ENCODE results near the gene NOX3.
"Not testable (repeated sequence)": the region's sequence is repeated elsewhere in the genome, so short reads cannot be mapped to it uniquely, and the experiment has no call there.

Gene NOX3, protein sequence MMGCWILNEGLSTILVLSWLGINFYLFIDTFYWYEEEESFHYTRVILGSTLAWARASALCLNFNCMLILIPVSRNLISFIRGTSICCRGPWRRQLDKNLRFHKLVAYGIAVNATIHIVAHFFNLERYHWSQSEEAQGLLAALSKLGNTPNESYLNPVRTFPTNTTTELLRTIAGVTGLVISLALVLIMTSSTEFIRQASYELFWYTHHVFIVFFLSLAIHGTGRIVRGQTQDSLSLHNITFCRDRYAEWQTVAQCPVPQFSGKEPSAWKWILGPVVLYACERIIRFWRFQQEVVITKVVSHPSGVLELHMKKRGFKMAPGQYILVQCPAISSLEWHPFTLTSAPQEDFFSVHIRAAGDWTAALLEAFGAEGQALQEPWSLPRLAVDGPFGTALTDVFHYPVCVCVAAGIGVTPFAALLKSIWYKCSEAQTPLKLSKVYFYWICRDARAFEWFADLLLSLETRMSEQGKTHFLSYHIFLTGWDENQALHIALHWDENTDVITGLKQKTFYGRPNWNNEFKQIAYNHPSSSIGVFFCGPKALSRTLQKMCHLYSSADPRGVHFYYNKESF

DNA sequence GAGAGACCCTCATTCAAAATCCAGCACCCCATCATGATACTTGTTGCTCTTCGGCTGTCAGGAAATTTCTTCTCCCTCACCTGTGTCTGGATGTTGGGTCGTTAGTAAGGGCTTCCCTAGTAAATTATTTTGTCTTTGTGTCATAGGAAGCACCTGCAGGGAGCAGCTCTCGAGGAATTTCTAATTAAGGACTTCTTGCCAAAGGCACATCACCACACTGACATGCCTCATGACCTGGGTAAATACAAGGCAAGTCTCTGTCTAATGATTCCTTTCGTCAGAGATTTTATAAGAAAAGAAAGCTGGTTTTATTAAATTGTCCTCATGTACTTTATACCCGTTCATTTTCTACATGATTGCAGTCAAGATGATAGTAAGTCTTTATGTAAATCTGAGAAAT lies at the start of gene NOX3:
NOX3 (minus strand) TSS at position 74 of the 400 bp plus-strand sequence; CDS start at position 35, 39 bp downstream.
- no peak for DNase-seq

DNA sequence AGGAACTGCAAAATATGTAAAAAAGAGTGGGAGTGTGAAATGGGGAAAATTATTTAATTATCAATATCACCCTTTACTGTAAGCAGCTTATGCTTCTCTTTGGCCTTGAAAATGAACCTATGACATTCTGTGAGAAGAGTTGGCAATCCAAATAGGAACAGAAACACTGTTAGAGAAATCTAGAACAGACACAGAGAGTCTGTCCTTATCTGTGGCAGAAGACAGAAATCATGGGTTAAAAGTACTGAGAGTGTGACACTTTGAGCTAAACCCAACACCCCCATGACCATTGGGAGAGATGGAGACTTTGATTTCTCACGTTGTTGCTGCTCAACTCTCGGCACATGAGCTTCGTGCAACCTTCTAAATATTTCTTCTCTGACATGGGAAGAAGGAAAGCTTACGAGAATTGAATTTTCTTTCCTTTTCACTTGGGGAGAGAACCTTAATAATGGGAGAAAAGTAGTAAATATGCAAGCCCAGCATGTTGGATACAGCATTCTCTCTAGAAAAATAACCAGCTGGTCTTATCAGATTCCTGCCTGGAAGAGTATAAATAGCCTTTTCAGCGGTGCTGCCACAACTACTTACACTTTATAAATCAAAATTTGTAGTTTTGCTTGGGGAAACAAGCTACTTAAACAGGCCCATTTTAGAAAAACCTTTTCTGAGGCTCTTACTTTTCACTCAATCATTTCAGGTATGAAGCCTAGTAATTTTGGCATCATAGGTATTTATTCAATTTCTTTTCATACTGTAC lies 49.4 kb upstream of the NOX3 start:
- no peak for DNase-seq

DNA sequence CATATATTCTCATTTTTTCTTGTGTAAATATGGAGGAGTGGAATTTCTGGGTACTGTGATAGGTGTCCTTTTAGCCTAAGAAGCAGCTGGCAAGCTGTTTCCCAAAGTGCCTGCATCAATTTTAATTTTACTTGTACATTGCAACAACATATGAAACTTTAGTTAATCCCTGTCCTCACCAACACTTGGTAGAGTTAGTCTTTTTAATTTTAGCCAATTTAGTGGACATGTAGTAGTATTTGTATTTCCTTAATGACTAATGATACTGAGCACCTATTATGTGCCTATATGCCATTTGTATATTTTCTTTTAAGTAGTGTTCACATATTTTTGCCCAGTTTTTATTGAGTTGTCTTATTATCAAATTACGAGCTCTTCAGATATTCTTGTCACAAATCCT lies 46.8 kb upstream of the NOX3 start:
- DNase-seq: no peak

DNA sequence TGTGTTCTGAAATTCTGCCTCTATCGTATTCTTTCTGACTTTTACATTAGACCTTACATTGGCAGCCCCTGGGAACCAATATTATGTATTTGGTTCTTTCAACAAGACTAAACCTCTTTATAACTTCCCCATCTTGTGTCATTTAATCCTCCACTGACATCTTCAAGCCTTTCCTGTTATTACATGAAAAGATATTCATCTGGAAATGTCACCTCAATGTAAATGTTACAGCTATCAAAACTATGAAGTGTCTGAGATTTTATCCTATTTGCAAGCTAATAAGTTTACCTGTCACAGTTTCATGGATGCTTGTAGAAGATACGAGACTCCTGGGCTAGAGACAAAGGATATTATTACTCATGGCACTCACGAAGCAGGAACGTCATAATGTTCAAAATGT lies 43.9 kb upstream of the NOX3 start:
- DNase-seq: no peak

DNA sequence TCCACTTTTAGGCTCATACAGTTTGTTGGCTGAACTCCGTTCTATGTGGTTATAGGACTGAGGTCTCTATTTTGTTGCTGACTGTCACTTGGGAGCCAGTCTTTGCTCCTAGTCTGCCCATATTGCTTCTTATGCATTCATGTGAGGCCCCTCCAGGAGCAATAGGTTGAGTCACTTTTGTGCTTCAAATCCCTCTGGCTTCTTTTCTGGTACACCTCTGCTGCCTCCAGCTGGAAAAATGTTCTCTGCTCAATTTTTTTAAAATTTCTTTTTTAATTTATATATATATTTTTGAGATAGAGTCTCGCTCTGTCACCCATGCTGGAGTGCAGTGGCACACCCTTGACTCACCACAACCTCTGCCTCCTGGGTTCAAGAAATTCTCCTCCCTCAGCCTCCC lies 42.7 kb upstream of the NOX3 start:
- no peak for DNase-seq

DNA sequence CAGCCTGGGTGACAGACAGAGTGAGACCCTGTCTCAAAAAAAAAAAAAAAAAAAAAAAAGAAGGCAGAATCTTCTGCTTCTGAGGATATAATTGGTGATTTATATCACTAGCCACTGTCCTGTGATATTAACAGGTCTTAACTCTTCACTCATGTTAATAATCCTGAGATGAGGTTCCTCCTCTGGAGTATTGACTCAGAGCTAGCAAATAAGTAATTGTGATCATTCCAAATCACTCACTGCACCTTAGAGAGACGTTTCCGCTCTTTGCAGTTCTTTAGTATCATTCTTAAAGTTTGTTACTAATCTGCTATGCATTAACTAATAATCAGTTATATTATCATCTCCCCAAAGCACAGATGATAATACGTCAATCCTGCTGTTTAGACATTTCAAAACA lies 41.6 kb upstream of the NOX3 start:
- no peak for DNase-seq

DNA sequence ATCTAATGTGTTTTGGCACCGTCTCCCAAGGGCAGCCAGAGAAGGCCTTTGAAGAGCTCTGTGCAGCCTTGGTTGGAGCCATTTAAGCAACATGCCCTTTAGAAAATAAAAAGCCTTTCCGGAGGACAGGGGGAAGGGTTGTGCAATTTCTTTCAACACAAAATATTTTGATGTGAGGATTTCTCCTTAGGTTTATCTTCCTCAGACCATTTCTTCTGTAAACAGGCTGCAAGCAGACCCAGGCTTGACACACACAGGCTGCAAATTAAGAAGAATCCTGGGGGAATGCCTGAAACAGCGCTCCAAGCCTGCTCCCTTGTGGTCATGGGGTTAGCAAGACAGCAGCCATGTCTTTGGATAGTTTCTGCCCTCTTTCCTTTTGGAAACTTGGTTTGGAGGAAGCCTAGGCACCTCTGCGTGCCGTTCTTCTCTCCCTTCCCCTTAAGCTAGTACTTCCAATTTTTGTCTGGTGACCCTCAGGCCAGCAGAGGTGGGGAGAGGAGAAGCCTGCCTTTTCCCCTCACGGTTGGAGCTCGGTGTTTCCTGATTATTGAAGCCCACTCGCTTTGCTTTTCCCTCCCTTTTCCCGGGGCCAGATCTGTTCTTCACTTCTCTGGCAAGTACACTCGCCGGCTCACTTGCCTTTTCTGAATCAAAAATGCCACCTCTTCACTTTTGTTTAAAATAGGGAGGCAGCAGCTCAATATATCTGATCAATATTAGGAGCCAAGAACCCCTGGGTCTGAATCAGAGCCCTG lies 39.6 kb upstream of the NOX3 start:
- peak; percentile 81 for DNase-seq

DNA sequence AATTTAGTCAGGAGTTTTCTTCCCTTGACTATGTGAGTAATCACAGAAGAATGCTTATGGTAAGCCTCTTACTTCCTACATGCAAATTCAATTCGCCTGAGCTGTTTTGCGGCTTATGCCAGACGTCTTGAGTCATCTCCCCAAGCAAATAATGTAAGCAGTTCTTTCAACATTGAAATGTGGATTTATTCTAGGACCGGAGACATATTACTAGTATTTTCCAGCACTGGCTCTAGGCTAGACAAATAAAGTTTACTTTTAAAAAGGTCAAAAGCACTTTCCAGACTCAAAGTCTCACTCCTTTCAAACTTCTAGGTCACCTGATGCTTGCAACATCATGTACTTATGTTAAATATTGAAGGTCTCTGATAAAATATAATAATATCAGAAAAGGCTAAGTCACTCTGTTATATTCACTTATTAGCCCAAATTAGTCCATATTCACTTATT lies 38.1 kb upstream of the NOX3 start:
- peak; percentile 76 for DNase-seq

DNA sequence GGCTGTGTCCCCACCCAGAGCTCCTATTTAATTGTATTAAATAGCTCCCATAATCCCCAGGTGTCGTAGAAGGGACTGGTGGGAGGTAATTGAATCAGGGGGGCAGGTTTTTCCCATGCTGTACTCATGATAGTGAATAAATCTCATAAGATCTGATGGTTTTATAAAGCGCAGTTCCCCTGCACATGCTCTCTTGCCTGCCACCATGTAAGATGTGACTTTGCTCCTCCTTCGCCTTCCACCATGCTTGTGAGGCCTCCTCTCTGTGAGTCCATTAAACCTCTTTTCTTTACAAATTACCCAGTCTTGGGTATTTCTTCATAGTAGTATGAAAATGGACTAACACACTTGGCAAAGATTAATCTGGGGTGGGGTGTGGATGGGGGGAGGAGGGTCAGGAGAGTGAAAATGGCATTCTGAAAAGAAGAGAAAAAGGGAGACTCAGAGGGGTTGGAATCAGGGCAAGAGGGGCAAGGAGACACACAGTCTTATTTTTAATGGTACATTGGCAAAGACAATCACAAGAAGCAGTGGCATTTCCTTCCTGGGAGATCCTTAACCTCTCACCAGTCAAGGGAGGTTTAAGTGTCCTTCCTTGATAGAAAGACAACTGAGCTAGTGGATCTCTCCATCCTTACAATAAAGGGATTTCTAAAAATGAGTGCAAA lies 37.5 kb upstream of the NOX3 start:
- DNase-seq: no peak

DNA sequence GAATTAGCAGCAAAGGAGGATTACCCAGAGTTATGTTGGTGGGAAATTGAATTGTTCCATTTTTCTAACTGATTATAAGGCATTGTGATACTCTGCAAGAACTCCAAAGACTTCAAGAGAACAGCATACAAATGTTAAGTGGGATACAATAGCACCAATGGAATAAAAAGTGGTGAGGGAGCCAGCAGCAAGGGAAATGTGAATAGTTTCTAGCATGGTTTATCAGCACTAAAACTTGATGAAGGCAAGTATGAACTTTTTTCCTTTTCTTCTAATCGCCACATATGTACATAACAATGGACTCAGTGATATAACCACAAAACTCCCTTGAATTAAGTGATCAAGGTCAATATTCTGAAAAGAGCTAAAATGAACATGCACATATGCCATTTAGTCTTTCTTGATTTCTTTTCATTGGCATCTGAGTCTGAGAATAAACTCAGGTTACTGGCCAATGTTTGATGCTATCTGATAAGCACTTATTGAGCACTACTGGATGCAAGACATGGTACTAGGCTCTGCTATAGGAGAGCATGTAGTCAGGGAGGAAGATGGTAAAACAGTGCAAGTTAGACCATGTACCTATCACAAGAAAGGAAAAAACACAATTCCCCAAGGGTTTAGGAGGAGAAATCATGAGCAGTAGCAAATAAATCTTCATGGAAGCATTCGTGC lies 36.6 kb upstream of the NOX3 start:
- no peak for DNase-seq

DNA sequence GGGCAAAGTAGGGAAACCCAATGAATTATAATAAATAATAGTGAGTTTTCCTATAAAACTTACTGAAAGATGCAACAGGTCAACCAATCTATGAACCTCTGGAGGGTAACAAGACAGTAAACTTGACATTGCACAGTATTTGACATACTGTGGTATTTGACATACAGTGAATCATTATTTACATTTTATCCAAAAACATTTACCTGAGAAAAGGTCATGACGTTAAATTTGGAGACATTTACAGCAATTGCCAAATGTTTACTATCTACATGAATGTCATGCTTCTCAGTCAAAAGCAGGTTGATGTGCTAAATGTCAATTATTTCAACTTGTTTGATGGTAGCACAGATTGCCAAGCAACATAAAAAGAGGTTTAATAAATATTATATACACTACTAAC lies 35.8 kb upstream of the NOX3 start:
- no peak for DNase-seq

DNA sequence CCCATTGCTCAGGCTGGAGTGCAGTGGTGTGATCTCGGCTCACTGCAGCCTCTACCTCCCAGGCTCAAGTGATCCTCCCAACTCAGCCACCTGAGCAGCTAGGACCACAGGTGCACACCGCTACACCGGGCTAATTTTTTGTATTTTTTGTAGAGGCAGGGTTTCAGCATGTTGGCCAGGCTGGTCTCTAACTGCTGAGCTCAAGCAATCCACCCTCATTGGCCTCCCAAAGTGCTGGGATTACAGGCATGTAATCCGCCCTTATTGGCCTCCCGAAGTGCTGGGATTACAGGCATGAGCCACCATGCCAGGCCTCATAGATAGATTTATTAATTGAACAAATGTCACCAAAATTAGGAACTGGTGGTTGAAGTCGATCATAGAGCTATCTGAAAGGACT lies 32.6 kb upstream of the NOX3 start:
- DNase-seq: not testable (repeated sequence)

DNA sequence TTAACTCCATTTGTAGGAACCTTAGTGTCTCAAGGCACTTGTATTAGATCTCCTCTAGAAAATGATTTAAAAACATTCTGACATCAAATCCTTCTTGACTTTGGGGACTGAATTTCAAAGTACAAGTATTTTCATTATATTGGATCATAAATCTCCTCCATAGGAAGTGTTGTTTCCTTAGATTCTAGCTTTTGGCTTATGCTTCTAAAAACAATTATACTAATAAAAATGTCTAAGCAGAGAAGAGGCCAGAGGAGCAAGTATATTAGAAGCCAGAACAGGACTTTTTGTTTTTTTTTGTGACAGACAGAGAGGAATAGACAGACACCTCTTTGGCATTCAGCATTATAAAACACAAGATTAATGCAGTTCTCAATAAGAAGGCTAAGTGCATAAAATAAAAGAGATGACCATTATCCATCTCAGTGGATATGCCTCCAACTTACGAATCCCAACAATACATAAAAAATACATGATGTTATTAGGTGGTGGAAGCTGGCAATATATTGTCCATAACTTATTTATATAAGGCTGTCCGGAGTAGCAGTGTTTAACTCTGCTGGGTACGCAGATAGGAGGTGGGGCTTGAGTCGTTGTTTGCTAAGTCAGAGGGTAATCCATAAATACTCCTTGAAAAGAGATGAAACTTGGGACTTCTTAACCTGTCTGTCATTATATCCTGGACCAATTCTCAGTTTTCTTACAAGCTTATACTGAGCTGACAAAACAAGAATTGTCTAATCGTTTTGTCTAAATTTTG lies 31.9 kb upstream of the NOX3 start:
- DNase-seq: no peak

DNA sequence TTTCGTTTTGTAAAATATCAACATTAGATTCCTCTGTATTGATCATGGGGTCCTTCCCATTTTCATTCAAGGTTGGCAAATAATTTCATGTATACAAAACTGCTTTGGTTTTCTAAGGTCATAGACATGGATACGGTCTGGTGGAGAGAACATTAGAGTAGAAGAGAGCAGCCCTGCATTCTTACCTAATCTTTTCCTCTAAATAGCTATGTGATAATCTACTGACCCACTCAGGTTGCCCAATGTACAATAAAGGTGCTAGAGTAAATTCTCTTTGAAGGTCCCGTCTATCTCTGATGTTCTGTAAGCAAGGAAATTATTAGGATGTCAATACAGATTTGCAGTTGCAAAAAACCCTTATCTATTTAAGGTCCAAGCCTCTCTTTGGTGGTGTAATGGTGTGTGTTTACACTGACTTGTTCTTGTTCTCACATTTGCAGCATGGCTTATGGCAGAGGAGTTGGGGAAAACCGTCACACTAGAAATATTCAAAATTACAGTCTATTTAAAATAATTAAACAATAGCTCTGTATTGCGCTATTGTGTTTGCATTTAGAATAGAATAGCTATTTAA lies 31.2 kb upstream of the NOX3 start:
- DNase-seq: no peak

DNA sequence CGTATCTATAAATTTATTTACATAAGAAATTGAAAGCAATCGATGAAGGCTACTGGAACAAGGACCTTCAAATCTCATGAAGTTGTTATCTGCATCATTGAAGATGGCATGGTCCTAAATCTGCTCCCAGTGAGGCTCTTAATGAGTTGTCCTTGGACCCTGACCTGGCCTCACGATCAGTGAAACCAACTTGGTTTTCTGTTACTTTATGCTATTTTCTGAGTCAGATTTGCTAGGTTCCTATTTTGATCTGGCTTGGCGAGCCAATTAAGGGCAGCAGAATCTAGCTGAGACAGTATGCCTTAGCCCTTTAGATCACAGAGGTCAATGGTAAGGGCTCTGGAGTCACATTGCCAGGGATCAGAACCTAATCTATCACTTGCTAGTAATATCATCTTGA lies 30.1 kb upstream of the NOX3 start:
- no peak for DNase-seq

DNA sequence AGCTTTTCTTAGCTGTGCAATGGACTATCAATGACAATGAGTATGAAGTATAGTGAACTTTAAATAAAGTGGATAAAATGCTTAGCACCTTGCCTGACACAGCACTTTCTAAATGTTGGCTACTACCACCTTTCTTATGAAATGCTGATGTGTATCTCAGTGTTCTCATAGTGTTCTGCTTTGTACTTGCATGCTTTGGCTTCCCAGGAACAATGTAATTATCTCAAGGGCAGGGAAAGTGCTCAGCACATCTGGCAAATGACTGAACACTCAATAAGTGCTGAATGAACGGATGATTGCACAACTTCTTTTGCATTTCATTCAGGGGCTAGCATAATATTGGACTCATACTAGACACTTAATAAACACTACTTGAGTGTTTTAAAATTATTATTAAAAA lies 28.2 kb upstream of the NOX3 start:
- no peak for DNase-seq

DNA sequence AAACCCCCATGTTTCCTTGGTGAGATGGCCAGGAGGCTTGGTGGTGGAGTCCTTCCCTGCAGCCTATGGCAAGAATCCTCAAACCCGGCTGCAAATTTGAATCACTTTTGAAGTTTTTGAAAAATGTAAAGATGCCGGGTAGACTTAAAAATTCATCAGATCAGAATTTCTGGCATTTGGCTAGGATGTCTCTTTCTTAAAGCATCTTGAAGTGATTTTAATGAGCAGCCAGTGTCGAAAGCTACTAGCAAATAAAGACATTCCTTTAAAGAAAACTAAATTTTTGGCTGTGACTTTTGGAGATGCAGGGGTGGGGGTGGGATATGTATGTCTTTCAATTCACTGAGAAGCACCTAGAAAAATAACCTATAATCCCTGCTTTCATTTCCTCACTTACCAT lies 25.6 kb upstream of the NOX3 start:
- no peak for DNase-seq

DNA sequence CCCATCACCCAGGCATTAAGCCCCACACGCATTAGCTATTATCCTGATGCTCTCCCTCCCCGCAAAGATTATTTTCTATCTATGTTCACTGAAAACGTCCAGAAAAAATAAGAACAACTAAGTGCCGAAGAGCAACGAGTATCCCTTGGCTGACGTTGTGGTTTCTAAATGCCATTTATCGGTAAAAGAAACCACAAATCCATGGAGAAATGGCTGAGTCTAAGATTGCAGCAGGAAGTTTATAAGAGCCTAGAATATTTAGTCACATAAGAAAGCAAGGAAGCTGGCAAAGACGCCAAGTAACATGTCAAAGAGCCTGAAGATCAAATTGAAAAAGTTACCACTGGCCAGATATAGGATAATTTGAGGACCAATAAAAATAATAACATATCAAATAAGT lies 18.1 kb upstream of the NOX3 start:
- DNase-seq: no peak

DNA sequence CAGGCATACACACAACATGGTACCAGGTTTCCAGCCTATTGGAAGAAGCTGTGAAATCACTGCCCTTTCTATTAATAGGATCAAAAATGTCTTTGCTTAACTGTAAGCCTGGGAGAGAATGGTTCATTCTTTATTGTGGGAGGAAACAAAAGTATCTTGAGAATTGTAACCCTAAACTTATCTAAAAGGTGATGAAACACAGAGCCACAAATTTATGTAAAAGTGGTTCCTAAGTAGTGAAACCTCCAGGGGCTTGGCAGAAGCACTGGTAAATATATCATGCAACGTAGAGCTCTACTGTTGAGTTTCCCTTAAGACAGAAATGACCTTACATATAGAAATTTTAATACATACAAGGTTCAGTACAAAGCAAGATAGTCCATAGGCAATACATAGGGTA lies 17.2 kb upstream of the NOX3 start:
- DNase-seq: no peak

DNA sequence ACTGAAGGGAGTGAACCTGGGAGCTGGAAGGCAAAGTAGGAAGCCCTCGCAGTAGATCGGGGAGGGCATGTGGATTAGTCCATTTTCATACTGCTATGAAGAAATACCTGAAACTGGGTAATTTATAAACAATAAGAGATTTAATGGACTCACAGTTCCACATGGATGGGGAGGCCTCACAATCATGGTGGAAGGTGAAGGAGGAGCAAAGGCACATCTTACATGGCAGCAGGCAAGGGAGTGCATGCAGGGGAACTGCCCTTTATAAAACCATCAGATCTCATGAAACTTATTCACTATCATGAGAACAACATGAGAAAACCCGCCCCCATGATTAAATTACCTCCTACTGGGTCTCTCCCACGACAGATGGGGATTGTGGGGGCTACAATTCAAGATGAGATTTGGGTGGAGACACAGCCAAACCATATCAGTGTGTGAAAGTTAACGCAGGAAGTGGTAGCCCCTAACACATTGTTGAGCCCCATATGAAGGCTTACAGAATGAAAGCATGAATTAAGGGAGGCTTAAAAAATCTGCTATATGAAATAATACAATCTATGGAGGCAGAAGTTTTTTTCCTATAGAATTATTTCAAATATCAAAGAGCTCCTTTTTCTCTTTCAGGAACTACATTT lies 15.5 kb upstream of the NOX3 start:
- DNase-seq: not testable (repeated sequence)
